LoVo (cell line): ENCODE measurements around the gene GNGT1.
"Not testable (repeated sequence)": the region's sequence is repeated elsewhere in the genome, so short reads cannot be mapped to it uniquely, and the experiment has no call there.

Source experiments
- DNase-seq: peaks from one replicate; pipeline ENCODE4 v3.0.0-alpha.2; 2016; ENCODE audit warnings: low spot score

GNGT1 gene

DNA sequence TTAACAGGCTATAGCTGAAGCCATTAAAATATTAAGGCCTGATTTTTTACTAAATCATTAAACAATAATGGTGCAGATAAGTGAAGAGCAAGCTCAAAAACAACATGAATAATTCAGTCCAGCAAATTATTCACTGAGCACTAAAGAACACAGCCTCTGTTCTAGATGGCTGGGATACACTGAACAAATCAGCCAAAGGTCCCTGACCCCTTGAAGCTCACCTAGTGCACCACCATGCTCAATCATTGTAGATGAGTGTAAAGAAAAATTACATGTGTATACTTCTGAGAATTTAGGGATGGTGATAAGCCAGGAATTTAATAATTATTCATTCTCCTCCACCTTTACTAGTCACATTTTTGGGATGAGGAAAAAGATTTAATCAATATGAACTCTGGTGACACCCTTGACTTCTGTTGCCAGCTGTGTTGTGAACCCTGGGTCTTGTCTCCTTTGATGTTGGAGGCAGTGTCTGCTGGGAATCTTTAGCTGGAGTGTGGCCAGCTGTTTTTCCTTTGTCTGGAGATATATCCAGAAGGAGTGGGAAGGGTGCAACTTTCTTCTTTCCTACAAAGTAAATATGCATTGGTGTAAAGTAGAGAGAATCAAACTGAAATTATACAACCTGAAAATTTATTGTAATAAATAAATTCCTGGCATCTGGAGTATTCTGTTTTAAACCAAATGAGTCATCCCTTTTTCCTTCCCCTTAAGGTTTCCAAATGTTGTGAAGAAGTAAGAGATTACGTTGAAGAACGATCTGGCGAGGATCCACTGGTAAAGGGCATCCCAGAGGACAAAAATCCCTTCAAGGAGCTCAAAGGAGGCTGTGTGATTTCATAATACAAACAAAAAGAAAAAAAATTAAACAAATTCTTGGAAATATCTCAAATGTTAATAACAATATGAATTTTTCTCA is 4.0 kb downstream of the GNGT1 start:
- DNase-seq = peak; percentile 28

DNA sequence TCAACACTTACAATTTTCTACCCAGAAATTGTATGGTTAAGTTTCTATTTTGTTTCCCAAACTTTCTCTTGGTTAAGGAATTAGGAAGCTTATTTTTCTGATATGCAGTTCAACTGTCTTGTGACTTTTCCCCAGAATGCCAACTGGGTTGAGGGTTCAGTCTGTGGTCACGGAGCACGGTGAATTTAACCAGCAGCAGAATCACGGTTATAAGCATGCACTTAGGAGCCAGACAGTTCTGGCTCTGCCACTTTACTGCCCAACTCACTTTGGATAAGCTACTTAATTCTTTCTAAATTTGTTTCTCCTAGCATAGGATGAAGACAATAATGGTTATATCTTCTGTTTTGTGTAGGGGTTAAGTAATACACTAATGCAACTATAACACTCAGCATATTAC is 4.9 kb downstream of the GNGT1 start:
- DNase-seq = not testable (repeated sequence)

DNA sequence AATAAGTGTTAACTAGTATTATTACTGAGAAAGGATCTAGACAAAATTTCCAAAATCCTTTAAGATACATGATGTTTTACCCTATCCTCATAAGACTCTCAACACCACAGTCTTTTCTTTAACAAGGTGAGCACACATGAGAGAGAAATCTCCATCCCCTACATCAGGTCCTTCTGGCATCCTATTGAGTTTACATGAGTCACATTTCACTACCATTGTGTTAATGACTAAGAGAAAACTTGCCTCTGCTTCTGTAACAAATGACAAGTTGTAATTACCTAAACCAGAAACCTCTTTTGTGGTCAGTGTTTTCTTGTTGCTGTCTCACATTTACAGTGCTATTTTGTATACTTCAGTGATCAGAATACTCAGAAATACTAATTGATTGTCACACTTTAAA is 5.3 kb downstream of the GNGT1 start:
- DNase-seq = not testable (repeated sequence)

DNA sequence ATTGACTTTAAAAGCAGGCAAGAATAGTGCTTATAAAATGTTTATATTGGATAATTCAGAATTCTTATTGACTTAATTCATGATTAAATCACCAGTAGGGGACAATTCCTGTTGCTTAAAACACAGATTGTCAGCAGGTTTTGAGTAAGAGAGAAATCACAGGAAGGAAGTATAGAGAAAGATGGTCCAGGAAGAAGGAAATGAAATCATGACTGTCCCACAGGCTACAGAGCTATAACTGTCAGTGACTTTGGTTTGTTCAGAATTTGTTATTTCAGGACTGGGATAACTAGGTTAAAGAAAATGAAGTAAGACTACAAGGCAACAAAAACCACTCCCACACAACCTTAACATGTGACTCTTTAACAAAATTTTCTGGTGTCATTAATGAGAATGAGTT is 6.8 kb downstream of the GNGT1 start:
- DNase-seq = no peak

DNA sequence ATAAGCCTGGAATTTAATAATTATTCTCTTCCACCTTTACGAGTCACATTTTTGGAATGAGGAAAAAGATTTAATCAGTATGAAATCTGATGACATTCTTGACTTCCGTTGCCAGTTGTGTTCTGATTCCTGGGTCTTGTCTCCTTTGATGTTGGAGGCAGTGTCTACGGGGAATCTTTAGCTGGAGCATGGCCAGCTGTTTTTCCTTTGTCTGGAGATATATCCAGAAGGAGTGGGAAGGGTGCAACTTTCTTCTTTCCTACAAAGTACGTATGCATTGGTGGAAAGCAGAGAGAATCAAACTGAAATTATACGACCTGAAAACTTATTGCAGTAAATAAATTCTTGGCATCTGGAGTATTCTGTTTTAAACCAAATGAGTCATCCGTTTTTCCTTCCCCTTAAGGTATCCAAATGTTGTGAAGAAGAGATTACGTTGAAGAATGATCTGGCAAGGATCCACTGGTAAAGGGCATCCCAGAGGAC is 8.3 kb downstream of the GNGT1 start:
- DNase-seq = peak; percentile 66

DNA sequence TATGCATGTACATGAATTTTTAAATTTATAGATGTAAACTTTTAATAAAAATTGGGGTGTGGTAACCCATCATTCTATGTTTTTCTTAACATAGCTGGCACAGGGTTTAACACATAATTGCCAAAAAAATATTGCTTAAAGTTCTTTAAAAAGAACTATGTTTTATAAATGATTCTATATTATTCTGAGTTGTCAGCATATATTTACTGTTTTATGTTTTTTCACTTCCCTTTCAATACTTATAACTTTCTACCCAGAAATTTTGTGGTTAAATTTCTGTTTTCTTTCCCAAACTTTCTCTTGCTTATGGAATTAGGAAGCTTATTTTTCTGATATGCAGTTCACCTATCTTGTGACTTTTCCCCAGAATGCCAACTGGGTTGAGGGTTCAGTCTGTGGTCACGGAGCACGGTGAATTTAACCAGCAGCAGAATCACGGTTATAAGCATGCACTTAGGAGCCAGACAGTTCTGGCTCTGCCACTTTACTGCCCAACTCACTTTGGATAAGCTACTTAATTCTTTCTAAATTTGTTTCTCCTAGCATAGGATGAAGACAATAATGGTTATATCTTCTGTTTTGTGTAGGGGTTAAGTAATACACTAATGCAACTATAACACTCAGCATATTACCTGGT is 9.0 kb downstream of the GNGT1 start:
- DNase-seq = not testable (repeated sequence)

DNA sequence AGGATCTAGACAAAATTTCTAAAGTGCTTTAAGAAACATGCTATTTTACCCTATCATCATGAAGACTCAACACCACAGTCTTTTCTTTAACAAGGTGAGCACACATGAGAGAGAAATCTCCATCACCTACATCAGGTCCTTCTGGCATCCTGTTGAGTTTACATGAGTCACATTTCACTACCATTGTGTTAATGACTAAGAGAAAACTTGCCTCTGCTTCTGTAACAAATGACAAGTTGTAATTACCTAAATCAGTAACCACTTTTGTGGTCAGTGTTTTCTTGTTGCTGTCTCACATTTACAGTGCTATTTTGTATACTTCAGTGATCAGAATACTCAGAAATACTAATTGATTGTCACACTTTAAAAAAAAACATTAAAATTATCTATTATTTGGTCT is 9.5 kb downstream of the GNGT1 start:
- not testable (repeated sequence) for DNase-seq

DNA sequence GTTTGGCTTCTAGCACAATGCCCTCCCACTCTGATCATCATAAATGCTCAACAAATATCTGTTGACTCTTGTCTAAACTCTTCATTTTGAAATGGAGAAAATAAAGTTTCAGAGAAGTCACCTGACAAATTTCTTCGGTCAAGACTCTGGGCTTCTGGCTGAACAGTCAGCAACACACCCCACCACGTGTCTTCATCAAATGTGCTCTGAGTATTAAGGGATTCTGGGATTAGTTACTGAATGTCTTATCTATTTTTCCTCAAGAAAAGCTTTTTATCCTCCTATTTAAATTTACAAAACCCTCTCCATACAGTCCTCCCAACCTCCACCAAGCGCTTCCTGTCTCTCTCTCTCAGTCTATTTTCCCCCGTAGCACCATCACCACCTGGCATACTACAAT is 9.9 kb downstream of the GNGT1 start:
- not testable (repeated sequence) for DNase-seq

DNA sequence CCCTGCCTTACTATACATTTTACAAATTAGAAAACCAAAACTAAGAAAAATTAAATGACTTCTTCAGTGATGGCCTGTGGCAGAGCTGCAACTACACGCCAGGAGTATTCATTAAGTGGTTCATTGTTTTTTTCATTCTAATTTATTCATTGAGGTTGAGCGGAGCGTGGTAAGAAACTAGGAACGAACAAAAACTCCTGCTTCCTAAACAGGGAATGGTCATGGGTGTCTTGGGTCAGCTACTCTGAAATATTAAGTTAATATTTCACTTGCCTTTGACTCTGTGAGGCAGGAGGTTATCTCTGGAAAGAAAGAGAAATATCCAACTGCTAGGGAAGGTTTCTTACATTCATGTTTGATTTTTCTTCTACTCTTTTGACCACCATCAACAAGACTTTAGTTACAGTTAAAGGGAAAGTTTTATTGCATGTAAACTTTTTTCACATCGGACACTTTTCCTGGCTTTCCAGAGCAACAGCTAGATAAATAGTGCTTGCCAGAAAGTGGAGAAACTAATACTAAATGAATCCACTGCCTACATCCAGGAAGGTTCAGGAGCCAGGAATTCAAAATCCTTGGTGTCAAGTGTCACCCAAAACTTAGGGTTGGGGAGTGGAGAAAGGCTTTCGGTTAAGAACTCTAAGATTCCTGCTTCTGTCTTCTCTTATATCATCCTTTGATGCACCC is 14.3 kb downstream of the GNGT1 start:
- DNase-seq = no peak

DNA sequence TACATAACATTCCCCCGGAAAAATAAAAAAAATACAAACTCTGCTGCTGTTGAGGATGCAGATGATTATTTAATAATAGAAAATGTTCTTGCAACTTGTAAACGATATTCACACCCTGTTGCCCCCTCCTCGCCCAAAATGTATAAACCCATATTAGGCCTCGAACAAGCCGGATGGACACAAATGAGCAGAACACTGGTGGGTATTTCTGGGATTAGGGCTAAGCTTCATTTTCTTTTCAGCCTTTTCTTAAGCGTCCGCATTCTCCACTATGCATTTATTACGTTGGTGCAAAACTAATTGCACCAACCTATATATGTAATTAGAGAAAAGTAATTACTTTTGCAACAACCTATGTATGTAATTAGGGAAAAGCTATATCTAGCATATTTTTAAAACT is 14.8 kb downstream of the GNGT1 start:
- no peak for DNase-seq

DNA sequence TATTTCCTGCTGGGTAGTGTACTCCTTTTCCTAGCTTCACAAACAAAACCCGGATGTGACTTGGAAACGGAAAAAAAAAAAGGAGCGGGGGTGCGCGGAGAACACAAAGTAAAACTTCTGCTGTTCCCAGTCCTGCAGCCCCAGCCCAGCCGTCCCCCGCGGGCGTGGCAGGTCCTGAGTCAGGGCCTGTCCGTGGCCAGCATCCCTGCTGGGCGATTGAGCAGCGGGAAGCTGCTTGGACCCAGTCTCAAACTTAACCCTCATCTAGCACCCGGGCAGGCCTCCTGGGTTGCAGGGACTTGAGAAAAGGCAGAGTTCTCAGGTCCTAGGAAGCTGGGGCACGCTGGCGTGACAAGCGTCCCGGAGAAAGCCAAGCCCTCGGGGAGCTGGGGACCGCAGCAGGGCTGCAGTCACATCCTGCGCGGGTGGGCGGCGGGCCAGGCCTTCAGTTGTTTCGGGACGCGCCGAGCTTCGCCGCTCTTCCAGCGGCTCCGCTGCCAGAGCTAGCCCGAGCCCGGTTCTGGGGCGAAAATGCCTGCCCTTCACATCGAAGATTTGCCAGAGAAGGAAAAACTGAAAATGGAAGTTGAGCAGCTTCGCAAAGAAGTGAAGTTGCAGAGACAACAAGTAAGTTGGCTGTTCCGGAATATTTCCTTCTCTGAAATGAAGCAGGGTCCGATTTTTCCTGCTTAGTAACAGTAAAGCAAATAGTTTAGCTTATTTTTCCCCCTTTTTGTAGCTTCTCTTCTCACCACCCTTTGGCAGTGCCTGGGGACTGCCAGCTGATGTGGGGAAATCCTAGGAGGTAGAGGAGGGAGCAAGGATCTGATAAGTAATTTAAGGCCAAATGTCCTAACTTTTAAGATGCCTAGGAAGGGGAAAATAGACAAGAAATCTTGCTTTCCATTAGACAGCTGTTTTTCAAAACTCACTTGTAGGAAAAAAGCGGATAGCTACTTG is 15.5 kb downstream of the GNGT1 start, which contains the start of gene GNG11:
Gene GNG11, plus strand, starts transcription at position 129 of the 960 bp plus-strand sequence. Its CDS starts 403 bp downstream, at position 532.
- DNase-seq = peak; percentile 36

DNA sequence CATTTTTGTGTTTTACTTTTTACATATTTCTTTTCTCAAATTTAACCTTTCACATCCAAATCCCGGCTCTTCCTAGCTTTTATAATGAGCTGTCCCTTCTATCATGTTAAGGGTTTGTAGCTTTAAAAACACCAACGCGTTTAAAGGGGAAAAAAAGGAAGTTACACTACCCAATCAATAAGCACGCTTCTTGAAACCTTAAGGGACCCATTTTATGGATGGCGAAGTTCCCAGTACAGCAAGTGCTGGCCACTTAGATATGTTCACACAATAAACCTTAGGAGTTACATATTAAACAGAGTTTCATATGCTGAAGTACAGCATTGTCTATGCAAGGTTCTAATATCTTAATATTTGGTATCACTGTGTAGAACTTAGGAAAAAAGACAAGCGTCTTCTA is 16.9 kb downstream of the GNGT1 start:
- no peak for DNase-seq

DNA sequence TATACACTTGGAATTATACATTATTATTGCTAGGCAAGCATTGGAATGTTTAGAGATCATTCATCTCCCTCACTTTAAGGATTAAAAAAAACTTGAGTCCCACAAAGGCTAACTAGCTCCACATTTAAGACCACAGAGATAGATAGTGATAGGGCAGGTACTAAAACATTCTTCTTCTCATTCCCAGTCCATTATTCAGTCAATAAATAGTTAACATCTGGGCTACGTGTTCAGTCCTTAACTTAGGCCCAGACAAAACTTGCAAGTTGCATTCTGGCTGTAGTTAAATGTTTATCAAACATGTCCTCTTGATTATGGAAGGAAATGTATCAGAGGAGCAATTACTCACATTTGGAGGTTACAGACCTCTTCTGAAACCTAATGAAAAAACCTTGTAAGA is 17.6 kb downstream of the GNGT1 start:
- DNase-seq = no peak

DNA sequence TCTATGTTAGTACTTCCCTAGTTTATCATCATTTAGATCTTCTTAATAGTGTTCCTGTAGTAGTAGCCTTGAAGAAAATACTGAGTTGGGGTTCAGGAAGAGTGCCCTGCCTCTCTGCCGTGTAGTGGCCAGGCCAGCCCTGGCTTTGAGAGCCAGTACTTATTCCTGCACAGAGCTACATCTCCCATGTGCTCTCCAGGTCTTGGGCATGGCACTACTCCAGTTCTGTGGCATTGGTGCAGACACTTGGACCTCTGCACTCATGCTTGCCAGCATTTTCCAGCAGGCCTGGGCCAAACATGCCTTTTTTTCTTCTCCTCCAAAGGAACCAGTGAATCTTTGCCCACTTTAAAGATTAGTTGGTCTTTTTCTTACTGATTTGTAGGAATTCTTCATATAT is 20.4 kb downstream of the GNGT1 start:
- no peak for DNase-seq

DNA sequence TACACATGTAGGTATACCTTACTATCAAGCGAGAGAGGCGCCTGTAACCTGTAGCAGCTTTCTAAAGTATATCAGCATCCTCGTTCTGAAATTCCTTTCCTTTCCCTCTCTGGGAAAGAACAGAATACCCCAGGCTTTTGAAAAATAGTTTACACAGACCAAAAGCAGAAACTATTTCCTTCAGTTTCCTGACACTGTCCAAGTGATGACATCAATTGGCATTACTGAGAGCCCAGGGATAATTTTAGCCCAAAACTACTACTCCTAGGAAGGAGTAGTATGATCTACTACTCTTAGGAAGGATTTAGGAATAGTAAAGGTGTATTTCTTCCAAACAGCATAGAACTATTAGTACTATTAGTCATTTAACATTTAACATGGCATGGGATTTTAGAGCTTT is 21.2 kb downstream of the GNGT1 start:
- DNase-seq = no peak

DNA sequence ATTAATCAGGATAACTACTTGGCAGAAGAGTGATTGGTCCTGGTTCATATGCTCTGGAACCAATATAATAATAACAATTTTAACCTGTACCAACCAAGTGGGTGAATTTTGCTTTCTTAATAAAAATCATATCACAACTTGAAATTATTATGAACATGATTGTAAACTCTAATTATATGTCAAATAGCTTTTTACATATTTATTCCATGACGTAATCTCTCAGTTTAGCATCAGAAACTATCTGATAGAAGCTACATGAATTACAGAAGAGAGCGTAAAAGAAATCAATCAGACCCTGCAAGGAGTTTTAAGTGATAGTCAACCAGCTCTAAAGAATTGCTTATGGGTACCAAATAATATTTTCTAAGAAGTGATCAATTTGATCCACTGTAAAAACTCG is 25.3 kb downstream of the GNGT1 start:
- DNase-seq = no peak

DNA sequence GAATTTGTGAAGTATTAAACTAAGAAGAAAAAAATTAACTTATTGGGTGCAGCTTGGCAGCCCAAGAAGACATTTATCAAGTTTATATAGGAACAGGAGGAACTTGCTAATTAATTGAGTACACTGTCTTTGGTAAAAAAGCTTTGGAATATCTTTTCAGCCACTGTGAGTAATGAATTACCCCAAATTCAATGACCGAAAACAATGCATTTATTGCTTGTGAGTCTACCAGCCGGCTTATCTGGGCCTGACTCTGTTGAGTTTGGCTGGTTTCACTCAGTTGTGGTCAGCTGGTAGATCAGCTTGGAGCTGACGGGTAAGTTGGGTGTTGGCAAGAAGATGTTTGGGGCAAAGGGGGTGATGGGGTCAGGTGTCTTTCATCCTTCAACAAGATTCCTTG is 26.8 kb downstream of the GNGT1 start:
- no peak for DNase-seq

DNA sequence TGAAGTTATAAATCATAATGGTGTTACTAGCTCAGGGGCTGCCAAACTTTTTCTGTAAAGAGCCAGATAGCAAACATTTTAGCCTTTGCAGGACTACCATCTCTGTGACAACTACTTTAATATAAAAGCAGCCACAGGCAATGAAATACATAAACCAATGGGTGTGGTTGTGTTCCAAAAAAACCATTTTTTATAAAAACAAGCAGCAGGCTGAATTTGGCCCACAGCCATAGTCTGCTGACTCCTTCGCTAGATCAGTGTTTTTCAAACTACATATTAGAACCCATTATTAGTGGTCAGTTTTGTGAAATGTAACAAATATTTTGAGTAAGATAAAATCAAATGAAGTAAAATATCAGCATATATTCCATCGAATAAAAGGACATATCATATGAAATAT is 28.7 kb downstream of the GNGT1 start:
- no peak for DNase-seq

DNA sequence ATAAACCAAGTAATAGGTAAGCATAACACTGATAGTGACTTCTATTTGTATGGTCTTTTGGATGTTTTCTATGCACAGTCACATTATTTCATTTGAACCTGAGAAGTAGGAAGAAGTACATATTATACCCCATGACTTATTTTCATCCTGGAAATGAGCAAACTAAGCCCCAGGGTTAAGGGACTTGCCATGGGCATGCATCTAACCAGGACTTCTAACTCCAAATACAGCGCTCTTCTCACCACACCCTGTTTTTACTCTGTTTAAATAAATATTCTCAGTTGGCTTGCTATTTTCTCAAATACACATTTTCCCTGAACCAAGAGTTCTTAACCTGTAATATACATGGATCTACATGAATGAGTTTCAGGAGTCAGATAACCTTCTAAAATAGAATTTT is 31.5 kb downstream of the GNGT1 start:
- no peak for DNase-seq

DNA sequence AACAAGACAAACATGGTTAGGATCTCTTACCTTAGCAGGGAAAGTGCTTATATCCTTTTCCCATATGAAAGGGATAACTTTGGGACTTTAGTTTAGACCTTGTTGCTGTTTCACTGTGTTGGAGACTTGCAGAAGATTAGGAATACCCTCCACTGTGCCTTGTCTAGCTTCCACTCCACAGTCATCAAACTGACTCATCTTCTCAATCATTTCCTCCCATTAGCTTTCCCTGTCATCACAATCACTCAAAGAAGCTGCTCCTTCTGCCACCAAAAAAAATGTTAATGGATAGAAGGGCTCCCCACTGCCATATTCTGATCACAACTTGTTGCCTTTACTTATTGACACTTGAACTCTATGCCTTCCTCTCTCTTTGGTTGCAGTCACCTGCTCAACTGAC is 31.9 kb downstream of the GNGT1 start:
- DNase-seq = no peak

DNA sequence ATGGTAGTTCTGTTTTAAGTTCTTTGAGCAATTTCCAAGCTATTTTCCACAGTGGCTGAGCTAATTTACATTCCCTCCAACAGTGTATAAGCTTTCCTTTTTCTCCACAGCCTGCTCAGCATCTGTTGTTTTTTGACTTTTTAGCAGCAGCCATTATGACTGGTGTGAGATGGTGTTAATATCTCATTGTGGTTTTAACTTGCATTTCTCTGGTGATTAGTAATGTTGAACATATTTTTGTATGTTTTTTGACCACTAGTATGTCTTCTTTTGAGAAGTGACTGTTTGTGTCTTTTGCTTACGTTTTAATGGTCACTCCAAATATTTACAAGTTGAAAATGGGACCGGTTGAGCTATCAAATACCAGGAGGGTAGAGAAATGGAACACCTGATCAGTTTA is 35.6 kb downstream of the GNGT1 start:
- no peak for DNase-seq
